Mucosa of rectum (tissue), 2 donors: ENCODE measurements around the gene MFAP5.
"Not testable (repeated sequence)": the region's sequence is repeated elsewhere in the genome, so short reads cannot be mapped to it uniquely, and the experiment has no call there.

Experiments
- H3K27ac ChIP-seq, 2 donors: one replicate each; pipeline ENCODE4 v1.7.0; 2013; ENCODE audit warnings: inconsistent platforms in 2 of 2, low read depth in 2 of 2, low read length in 2 of 2
- H3K27me3 ChIP-seq, 2 donors: one replicate each; pipeline ENCODE4 v1.7.0; 2013; ENCODE audit warnings: low read length in 2 of 2; ENCODE audit not compliant: control insufficient read depth in 2 of 2, insufficient read depth in 2 of 2
- H3K36me3 ChIP-seq, 2 donors: one replicate each; pipeline ENCODE4 v1.7.0; 2013; ENCODE audit warnings: low read length in 2 of 2; ENCODE audit not compliant: control insufficient read depth in 2 of 2, insufficient read depth in 2 of 2
- H3K4me1 ChIP-seq, 2 donors: one replicate each; pipeline ENCODE4 v1.7.0; 2013; ENCODE audit warnings: low read length in 2 of 2, mild to moderate bottlenecking in 1 of 2; ENCODE audit not compliant: control insufficient read depth in 2 of 2, insufficient read depth in 2 of 2
- H3K4me3 ChIP-seq, 2 donors: one replicate each; pipeline ENCODE4 v1.7.0; 2013; ENCODE audit warnings: low read length in 2 of 2
- H3K9ac ChIP-seq, 2 donors: one replicate each; pipeline ENCODE4 v1.7.0; 2013; ENCODE audit warnings: low read length in 2 of 2, low read depth in 1 of 2, mild to moderate bottlenecking in 1 of 2
- H3K9me3 ChIP-seq, 2 donors: one replicate each; pipeline ENCODE4 v1.7.0; 2013; ENCODE audit warnings: low read length in 2 of 2; ENCODE audit not compliant: control insufficient read depth in 2 of 2
- donor health status: healthy.
- donor health status: Normal muscosa, but diverticular disease.

Gene MFAP5

DNA sequence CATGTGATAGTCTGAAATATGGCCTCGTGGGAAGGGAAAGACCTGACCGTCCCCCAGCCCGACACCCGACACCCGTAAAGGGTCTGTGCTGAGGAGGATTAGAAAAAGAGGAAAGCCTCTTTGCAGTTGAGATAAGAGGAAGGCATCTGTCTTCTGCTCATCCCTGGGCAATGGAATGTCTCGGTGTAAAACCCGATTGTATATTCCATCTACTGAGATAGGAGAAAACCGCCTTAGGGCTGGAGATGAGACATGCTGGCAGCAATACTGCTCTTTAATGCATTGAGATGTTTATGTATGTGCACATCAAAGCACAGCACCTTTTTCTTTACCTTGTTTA, 26.6 kb downstream of the MFAP5 start:
- H3K9ac ChIP-seq, H3K4me1 ChIP-seq, H3K4me3 ChIP-seq, H3K9me3 ChIP-seq, H3K27me3 ChIP-seq, H3K36me3 ChIP-seq, H3K27ac ChIP-seq: not testable (repeated sequence)

DNA sequence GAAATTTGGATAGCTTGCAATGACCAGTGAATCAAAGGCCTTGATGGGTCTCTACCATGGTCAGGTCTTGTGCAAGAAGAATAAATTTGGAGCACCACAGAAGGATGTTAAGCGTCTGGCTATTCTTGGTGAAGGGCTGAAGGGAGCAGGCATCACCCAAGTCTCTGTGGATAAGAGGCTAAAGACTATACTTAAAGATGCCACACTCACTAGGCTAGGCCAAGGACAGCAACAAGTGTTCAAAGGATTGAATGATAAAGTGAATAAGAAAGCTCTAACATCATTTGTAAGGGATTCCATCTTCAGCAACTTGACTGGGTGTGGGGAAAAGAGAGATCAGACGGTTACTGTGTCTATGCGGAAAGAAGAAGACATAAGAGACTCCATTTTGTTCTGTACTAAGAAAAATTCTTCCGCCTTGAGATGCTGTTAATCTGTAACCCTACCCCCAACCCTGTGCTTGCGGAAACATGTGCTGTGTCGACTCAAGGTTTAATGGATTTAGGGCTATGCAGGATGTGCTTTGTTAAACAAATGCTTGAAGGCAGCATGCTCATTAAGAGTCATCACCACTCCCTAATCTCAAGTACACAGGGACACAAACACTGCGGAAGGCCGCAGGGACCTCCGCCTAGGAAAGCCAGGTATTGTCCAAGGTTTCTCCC, 27.2 kb downstream of the MFAP5 start:
- H3K4me3 ChIP-seq, H3K27me3 ChIP-seq, H3K9ac ChIP-seq, H3K9me3 ChIP-seq, H3K27ac ChIP-seq, H3K4me1 ChIP-seq, H3K36me3 ChIP-seq: not testable (repeated sequence)

- Histone ChIP-seq H3K36me3 (no peaks in the 10 kb centered on the region), H3K9ac (no peak overlapping the region), H3K27ac (no peak overlapping the region), H3K9me3 (no peaks in the 10 kb centered on the region), H3K4me1 (no peaks in the 10 kb centered on the region), H3K4me3 (no peak overlapping the region), H3K27me3 (no peaks in the 10 kb centered on the region)
These were observed 32.5 kb downstream of the MFAP5 start for GRCh38 chr12:8630131-8630530.

- H3K27me3 ChIP-seq: no peaks in the 10 kb centered on the region
- no peak overlapping the region for H3K27ac ChIP-seq
- no peak overlapping the region for H3K9ac ChIP-seq
- no peaks in the 10 kb centered on the region for H3K9me3 ChIP-seq
- H3K36me3 ChIP-seq: no peaks in the 10 kb centered on the region
- H3K4me3 ChIP-seq: no peak overlapping the region
- no peaks in the 10 kb centered on the region for H3K4me1 ChIP-seq
These were observed 33.1 kb downstream of the MFAP5 start for GRCh38 chr12:8629486-8630033.

GRCh38 chr12:8628731-8629130, 33.9 kb downstream of the MFAP5 start:
- no peak overlapping the region for H3K4me3 ChIP-seq
- H3K36me3 ChIP-seq: no peaks in the 10 kb centered on the region
- no peaks in the 10 kb centered on the region for H3K4me1 ChIP-seq
- no peaks in the 10 kb centered on the region for H3K9me3 ChIP-seq
- H3K9ac ChIP-seq: no peak overlapping the region
- no peak overlapping the region for H3K27ac ChIP-seq
- H3K27me3 ChIP-seq: no peaks in the 10 kb centered on the region

GRCh38 chr12:8624750-8625149, 37.9 kb downstream of the MFAP5 start:
- H3K4me1 ChIP-seq, H3K9me3 ChIP-seq, H3K27ac ChIP-seq, H3K4me3 ChIP-seq, H3K36me3 ChIP-seq, H3K9ac ChIP-seq, H3K27me3 ChIP-seq: not testable (repeated sequence)

DNA sequence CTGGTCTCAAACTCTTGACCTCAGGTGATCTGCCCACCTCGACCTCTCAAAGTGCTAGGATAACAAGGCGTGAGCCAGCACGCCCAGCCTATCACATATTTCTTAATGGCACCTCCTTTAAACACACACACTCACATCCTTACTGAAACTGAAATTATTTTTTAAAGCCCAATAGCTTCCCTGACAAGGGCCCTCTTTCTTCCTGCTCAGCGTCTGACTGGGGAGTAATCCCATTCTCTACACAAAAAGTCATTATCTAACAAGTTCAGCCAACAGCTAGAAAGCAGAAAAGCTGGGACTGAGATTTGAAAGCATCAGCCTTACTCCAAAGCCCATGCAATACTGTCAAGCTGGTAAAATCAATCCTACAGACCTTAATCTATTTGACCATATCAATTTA, 40.0 kb downstream of the MFAP5 start:
- no peaks in the 10 kb centered on the region for H3K36me3 ChIP-seq
- no peaks in the 10 kb centered on the region for H3K9me3 ChIP-seq
- H3K27me3 ChIP-seq: no peaks in the 10 kb centered on the region
- no peaks in the 10 kb centered on the region for H3K4me1 ChIP-seq
- H3K9ac ChIP-seq: no peak overlapping the region
- no peak overlapping the region for H3K4me3 ChIP-seq
- H3K27ac ChIP-seq: no peak overlapping the region

DNA sequence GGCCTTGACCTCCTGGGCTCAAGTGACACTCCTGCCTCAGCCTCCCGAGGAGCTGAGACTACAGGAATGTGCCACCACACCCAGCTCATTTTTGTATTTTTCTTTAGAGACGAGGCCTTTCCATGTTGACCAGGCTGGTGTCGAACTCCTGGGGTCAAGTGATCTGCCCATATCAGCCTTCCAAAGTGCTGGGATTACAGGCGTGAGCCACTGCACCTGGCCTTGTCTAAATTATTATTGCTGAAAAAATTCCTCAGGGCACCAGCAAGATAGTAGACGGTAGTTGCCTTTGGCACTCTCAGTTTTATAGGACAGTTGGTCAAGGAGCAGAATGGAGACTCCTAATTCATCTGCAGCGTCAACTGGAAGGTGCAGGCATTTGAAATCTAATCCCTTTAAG, 47.4 kb downstream of the MFAP5 start:
- H3K9ac ChIP-seq: no peak overlapping the region
- H3K27me3 ChIP-seq: no peaks in the 10 kb centered on the region
- no peaks in the 10 kb centered on the region for H3K9me3 ChIP-seq
- H3K36me3 ChIP-seq: no peaks in the 10 kb centered on the region
- no peaks in the 10 kb centered on the region for H3K4me1 ChIP-seq
- H3K27ac ChIP-seq: no peak overlapping the region
- no peak overlapping the region for H3K4me3 ChIP-seq

- H3K9me3 ChIP-seq, H3K4me1 ChIP-seq, H3K27ac ChIP-seq, H3K4me3 ChIP-seq, H3K9ac ChIP-seq, H3K27me3 ChIP-seq, H3K36me3 ChIP-seq: not testable (repeated sequence)
These were observed 48.7 kb downstream of the MFAP5 start for GRCh38 chr12:8613881-8614280.

DNA sequence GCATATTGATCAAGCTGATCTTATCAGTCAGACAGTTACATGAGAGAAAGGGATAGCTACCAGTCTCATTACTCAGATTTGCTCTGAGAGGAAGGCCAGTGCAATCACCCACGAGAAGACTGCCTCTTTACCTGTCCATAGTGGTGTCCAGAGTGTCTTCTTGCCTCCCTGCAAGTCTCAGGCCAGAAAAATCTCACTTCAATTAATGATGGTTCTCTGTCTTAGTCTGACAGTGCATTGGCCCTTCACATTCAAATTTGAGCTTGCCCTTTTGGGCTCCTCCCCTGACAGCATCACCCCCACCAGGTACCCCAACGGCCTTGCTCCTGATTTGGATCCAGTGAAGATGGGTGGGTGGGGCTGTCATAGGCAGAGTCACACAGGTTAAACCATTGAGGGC, 50.0 kb downstream of the MFAP5 start, which contains the start of gene AICDA:
AICDA (minus strand) TSS at position 231 of the 400 bp plus-strand sequence; CDS start at position 139, 92 bp downstream.
- no peak within 1 kb of the TSS for H3K9ac ChIP-seq
- H3K9me3 ChIP-seq: no peaks in the 10 kb centered on the region
- no peak within 1 kb of the TSS for H3K27ac ChIP-seq
- H3K36me3 ChIP-seq: no peaks in the 10 kb centered on the region
- no peak within 1 kb of the TSS for H3K4me3 ChIP-seq
- no peaks in the 10 kb centered on the region for H3K4me1 ChIP-seq
- no peaks in the 10 kb centered on the region for H3K27me3 ChIP-seq
